Caco-2 (cell line): ENCODE results near the gene SEC61B. TPM values are rescaled to one million over a fixed set of nuclear protein-coding genes. Genes with fewer than 3 reads are reported as not detected.

Experiments used
- BruUV-seq: library from RNA; stranded (reverse); fragments of 400-500 nt; replicated peaks from 2 replicates; lab custom pipeline; 2021; lab: Mats Ljungman, UMichigan
- CTCF ChIA-PET: fragments of 300-600 bp; sonication (Branson Sonifier 250); formaldehyde crosslinking; loops from one replicate; lab custom pipeline; 2022; ENCODE audit warnings: antibody characterized with exemption; lab: Charles Lee
- POLR2A ChIA-PET: fragments of 300-600 bp; sonication (Branson Sonifier 250); formaldehyde crosslinking; loops from one replicate; lab custom pipeline; 2022; ENCODE audit warnings: antibody characterized with exemption; lab: Charles Lee
- DNase-seq, 2 experiments: peaks; one replicate each; pipeline versions ENCODE4 v3.0.0 to v3.0.0-alpha.2; 2020 to 2022
- H3K27me3 ChIP-seq: replicated peaks from 2 replicates; pipeline ENCODE4 v1.6.0; 2011; ENCODE audit warnings: low read length; ENCODE audit not compliant: control insufficient read depth, insufficient read depth
- H3K36me3 ChIP-seq: 2 replicates; pipeline ENCODE4 v1.5.1; 2011; ENCODE audit warnings: low read length; ENCODE audit not compliant: control insufficient read depth, insufficient read depth
- H3K4me1 ChIP-seq: fragments of 250-450 bp; sonication (Bioruptor Pico); 2 replicates; pipeline ENCODE4 v1.5.1; 2020; ENCODE audit warnings: mild to moderate bottlenecking
- H3K4me3 ChIP-seq: 2 replicates; pipeline ENCODE4 v1.5.1; 2011; ENCODE audit warnings: low read depth, mild to moderate bottlenecking, control low read depth, low read length
- H3K9me3 ChIP-seq: fragments of 250-450 bp; sonication (Bioruptor Pico); 2 replicates; pipeline ENCODE4 v1.5.1; 2020; ENCODE audit warnings: mild to moderate bottlenecking, moderate library complexity
- H3K27ac Mint-ChIP-seq: one replicate; pipeline ENCODE4 v1.8.0; 2022; ENCODE audit warnings: mixed read lengths; ENCODE audit not compliant: unreplicated experiment
- H3K27me3 Mint-ChIP-seq: one replicate; pipeline ENCODE4 v1.8.0; 2022; ENCODE audit warnings: mixed read lengths; ENCODE audit not compliant: insufficient read depth, unreplicated experiment
- H3K36me3 Mint-ChIP-seq: one replicate; pipeline ENCODE4 v1.8.0; 2022; ENCODE audit warnings: mild to moderate bottlenecking, mixed read lengths; ENCODE audit not compliant: insufficient read depth, unreplicated experiment
- H3K4me1 Mint-ChIP-seq: one replicate; pipeline ENCODE4 v1.8.0; 2022; ENCODE audit warnings: low read depth, mixed read lengths; ENCODE audit not compliant: unreplicated experiment
- H3K4me3 Mint-ChIP-seq: one replicate; pipeline ENCODE4 v1.8.0; 2022; ENCODE audit warnings: mild to moderate bottlenecking, moderate library complexity, mixed read lengths; ENCODE audit not compliant: unreplicated experiment
- H3K9me3 Mint-ChIP-seq: one replicate; pipeline ENCODE4 v1.8.0; 2022; ENCODE audit warnings: mixed read lengths; ENCODE audit not compliant: unreplicated experiment
- intact Hi-C: fragments of 100-400 bp; cut with micrococcal nuclease; formaldehyde crosslinking; loops from one replicate; pipeline ENCODE4 v1.10.0; 2022; ENCODE audit not compliant: unreplicated experiment
- total RNA-seq: library from RNA; stranded (reverse); gene quantifications from 2 replicates; pipeline ENCODE4 v1.2.3, GENCODE V29; 2022
- TF ChIP-seq, protein P1 (sequence below), 2 experiments: fragments of 200-600 bp in 1 of 2; IDR thresholded peaks; 1 replicate in 1 of 2; 2 replicates in 1 of 2; pipeline versions ENCODE4 v1.5.1 to v1.8.0; 2011 to 2022; ENCODE audit warnings: antibody characterized with exemption in 1 of 2, control low read depth in 1 of 2, inconsistent platforms in 1 of 2, low read depth in 1 of 2, low read length in 1 of 2, mild to moderate bottlenecking in 1 of 2, moderate library complexity in 1 of 2; ENCODE audit not compliant: insufficient read depth in 1 of 2, severe bottlenecking in 1 of 2, unreplicated experiment in 1 of 2

The SEC61B gene
- total RNA-seq, 1 experiment from 2014 or later = 170 TPM

DNA sequence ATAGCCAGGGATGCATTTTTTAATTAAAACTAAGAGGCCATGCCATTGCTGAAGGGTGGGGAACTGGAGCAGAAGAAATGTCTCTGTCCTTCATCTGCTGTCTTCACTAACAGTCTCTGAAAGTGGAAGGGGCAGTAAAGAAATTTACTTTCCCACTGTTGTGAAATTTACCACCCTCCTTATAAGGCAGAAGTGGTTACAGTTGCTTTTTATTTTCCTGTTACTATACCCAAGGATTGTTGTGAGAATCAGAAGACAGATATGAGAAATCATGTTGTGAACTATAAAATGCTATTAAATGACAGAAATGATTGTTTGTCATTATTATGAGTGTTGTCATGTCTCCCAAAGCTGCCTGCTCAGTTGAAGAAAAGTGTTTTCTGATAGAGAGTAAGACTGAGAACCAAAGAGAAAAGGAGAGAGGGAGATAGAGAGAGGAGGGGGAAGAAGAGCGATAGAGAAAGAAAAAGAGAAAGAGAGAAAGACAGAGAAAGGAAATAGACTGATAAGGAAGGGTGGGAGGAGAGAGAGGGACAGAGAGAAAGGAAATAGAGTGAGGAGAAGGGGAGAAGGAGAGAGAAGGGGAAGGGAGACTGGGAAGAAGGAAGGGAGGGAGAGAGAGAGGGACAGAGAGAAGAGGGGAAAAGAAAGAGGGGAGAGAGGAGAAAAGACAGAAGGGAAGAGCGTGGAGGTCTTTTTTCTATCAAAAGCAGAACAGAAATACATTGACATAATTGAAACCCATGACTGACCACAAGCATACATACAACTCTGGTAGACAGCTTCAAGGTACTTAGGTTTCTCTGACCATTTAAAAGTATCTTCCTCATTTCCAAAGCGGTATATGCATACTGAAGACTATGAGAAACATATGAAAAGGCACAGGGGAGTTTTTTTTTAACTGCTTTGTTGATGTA lies 22.5 kb downstream of the SEC61B start:
- Mint-ChIP-seq H3K9me3 (no peaks in the 10 kb centered on the region), H3K27me3 (no peaks in the 10 kb centered on the region), H3K36me3 (no peaks in the 10 kb centered on the region), H3K4me1 (no peaks in the 10 kb centered on the region), H3K27ac (no peak overlapping the region), H3K4me3 (no peak overlapping the region)
- ChIA-PET POLR2A (no interaction called here), CTCF (no interaction called here)
- no peaks in the 10 kb centered on the region for H3K27me3 ChIP-seq
- H3K4me3 ChIP-seq = no peak overlapping the region
- no peak for DNase-seq
- intact Hi-C loops = no loop called here
- BruUV-seq = no TSS peak
- no peaks in the 10 kb centered on the region for H3K4me1 ChIP-seq
- TF ChIP-seq, protein P1, sequence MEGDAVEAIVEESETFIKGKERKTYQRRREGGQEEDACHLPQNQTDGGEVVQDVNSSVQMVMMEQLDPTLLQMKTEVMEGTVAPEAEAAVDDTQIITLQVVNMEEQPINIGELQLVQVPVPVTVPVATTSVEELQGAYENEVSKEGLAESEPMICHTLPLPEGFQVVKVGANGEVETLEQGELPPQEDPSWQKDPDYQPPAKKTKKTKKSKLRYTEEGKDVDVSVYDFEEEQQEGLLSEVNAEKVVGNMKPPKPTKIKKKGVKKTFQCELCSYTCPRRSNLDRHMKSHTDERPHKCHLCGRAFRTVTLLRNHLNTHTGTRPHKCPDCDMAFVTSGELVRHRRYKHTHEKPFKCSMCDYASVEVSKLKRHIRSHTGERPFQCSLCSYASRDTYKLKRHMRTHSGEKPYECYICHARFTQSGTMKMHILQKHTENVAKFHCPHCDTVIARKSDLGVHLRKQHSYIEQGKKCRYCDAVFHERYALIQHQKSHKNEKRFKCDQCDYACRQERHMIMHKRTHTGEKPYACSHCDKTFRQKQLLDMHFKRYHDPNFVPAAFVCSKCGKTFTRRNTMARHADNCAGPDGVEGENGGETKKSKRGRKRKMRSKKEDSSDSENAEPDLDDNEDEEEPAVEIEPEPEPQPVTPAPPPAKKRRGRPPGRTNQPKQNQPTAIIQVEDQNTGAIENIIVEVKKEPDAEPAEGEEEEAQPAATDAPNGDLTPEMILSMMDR (IDR thresholded peaks at IDR 0.05; ENCODE audit: insufficient read depth in 1 of 2, low read depth in 1 of 2, low read length in 1 of 2, severe bottlenecking in 1 of 2, unreplicated experiment in 1 of 2) = no peak
- H3K36me3 ChIP-seq = no peaks in the 10 kb centered on the region; the same call in 1 of the 2 replicates
- no peaks in the 10 kb centered on the region for H3K9me3 ChIP-seq

DNA sequence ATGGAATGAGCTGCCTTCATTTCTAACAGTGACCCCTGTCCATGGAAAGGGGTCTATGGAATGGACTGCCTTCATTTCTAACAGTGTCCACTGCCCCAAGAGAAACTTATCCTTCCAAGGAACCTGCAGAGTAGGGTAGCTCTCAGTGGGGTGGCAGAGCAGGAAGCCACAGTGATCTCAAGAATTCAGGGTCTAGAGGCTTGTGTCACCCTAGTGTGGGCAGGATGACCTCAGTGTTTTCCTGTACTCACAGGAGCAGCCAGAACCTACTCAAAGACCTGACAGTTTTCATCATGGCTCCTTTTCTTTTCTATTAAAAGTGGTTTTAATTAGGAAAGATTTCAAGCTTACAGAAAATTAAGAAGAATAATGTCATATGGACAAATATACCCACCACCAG lies 27.5 kb downstream of the SEC61B start:
- no peaks in the 10 kb centered on the region for H3K4me1 Mint-ChIP-seq
- ChIA-PET POLR2A (no interaction called here), CTCF (no interaction called here)
- no peaks in the 10 kb centered on the region for H3K27me3 Mint-ChIP-seq
- intact Hi-C loops = no loop called here
- H3K36me3 Mint-ChIP-seq = no peaks in the 10 kb centered on the region
- H3K9me3 Mint-ChIP-seq = no peaks in the 10 kb centered on the region
- BruUV-seq = no TSS peak
- no peaks in the 10 kb centered on the region for H3K36me3 ChIP-seq
- H3K4me3 Mint-ChIP-seq = no peak overlapping the region
- H3K27ac Mint-ChIP-seq = no peak overlapping the region
- no peak overlapping the region for H3K4me3 ChIP-seq
- no peaks in the 10 kb centered on the region for H3K27me3 ChIP-seq
- no peaks in the 10 kb centered on the region for H3K4me1 ChIP-seq
- TF ChIP-seq, protein P1 (IDR thresholded peaks at IDR 0.05; ENCODE audit: insufficient read depth in 1 of 2, low read depth in 1 of 2, low read length in 1 of 2, severe bottlenecking in 1 of 2, unreplicated experiment in 1 of 2) = no peak
- DNase-seq = no peak
- no peaks in the 10 kb centered on the region for H3K9me3 ChIP-seq

DNA sequence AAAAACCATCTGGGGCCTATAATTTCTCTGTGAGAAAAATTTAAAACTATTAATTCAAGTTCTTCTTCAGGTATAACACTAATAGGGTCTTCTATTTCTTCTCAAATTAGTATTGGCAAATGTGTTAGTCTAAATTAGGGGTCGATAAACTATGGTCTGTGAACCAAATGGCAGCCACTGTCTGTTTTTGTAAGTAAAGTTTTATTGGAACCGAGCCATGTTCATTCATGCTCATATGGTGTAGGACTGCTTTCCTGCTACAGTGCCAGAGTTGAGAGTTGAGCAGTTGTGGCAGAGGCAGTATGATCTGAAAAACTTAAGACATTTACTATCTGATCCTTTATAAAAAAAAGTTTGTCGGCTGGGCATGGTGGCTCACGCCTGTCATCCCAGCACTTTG lies 29.1 kb downstream of the SEC61B start:
- DNase-seq = no peak
- no peaks in the 10 kb centered on the region; the same call in 1 of the 2 replicates for H3K27me3 ChIP-seq
- intact Hi-C loops = no loop called here
- H3K4me3 Mint-ChIP-seq = no peak overlapping the region
- H3K4me1 ChIP-seq = no peaks in the 10 kb centered on the region
- ChIA-PET POLR2A (no interaction called here), CTCF (no interaction called here)
- H3K4me3 ChIP-seq = no peak overlapping the region
- no TSS peak for BruUV-seq
- no peaks in the 10 kb centered on the region for H3K4me1 Mint-ChIP-seq
- H3K27ac Mint-ChIP-seq = no peak overlapping the region
- H3K9me3 ChIP-seq = no peaks in the 10 kb centered on the region
- H3K36me3 Mint-ChIP-seq = no peaks in the 10 kb centered on the region
- H3K27me3 Mint-ChIP-seq = no peaks in the 10 kb centered on the region
- TF ChIP-seq, protein P1 (IDR thresholded peaks at IDR 0.05; ENCODE audit: insufficient read depth in 1 of 2, low read depth in 1 of 2, low read length in 1 of 2, severe bottlenecking in 1 of 2, unreplicated experiment in 1 of 2) = no peak
- H3K36me3 ChIP-seq = no peaks in the 10 kb centered on the region
- no peaks in the 10 kb centered on the region for H3K9me3 Mint-ChIP-seq
